SH-SY5Y (cell line): ENCODE results near the gene SNX30.

Experiments
- GATA2 ChIP-seq: IDR thresholded peaks from 2 replicates; pipeline ENCODE4 v1.6.1; 2011; ENCODE audit warnings: mild to moderate bottlenecking, low read depth, low read length
- GATA3 ChIP-seq: IDR thresholded peaks from 2 replicates; pipeline ENCODE4 v1.6.1; 2011; ENCODE audit warnings: low read depth, mild to moderate bottlenecking, low read length, moderate library complexity

DNA sequence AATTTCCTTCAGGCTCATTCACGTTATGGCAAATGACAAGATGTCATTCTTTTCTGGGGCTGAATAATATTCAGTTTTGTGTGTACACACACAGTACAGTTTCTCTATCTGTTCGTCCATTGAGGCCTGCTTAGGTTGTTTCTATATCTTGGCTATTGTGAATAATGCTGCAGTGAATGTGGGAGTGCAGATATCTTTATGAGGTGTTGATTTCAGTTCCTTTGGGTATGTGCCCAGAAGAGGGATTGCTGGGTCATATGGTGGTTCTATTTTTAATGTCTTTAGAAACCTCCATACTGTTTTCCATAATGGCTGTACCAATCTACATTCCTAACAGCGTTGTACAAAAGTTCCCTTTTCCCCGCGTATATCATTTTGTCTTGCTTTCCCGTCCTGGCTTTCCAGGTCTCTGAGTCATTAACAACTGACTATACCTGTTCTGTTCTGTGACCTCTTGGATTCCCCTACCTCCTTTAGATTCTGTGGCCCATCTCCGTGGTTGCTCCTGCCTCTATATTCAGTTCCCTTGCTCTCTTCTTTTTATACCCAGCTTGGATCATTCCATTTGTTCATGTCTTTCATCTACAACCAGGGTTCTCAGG is 6.8 kb downstream of the SNX30 start:
- TF ChIP-seq GATA2: no peak
- no peak for TF ChIP-seq GATA3
